DLD1 (cell line): ENCODE results near the gene CLPTM1.
"Not testable (repeated sequence)": the region's sequence is repeated elsewhere in the genome, so short reads cannot be mapped to it uniquely, and the experiment has no call there.

Experiments used
- in situ Hi-C: cut with HindIII; loops from 2 replicates; pipeline ENCODE4 v1.10.0; 2017; ENCODE audit warnings: low sequenced_read_pairs

Gene CLPTM1

DNA sequence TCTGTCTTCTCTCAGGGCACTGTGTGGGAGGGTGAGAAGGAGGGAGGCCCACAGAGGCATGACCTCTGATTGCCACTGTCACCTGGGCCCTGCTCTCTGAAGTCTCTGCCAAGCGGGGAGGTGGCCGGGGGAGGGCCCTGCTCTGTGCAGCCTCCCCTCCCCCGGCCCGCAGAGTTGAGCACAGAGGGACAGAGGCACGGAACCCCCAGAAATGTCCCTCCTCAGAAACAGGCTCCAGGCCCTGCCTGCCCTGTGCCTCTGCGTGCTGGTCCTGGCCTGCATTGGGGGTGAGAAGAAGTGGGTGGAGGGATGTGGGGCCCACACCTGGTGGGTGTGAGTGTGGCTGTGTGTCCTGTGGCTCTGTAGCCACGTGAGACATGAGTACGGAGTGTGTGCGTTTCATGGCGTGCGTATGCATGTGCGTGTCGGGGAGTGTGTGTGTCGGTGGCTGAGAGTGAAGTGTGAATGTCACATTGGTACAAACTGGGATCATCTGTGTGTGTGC is 13.1 kb upstream of the CLPTM1 start, which contains the start of gene APOC4:
Gene APOC4, plus strand, starts transcription at position 171 of the 505 bp plus-strand sequence. Its CDS starts 41 bp downstream, at position 212.
- in situ Hi-C loops: no loop called here

GRCh38 chr19:44943801-44944249 is 11.4 kb upstream of the CLPTM1 start:
- in situ Hi-C loops: no loop called here

DNA sequence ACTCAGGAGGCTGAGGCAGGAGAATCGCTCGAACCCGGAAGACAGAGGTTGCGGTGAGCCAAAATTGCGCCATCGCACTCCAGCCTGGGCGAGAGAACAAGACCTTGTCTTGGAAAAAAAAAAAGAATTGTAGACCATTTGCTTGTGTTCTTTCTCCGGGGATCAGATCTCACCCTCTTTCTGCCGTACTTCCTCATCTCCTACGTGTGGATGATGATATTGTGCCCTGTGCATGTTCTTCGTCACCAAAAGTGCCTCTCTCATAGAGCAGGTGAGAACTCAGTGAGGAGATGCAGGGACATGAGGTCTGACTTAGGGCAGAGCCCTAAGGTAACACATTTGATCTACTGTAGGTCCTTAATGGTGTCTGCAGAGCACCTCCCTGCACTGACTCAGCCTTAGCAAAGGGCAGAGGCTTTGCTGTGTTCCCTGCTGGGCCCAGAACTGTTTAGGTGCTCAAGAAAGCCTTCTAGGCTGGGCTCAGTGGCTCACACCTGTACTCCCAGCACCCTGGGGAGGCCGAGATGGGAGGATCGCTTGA is 8.1 kb upstream of the CLPTM1 start:
- in situ Hi-C loops: no loop called here

GRCh38 chr19:44948237-44948636 is 6.9 kb upstream of the CLPTM1 start:
- in situ Hi-C loops: no loop called here

DNA sequence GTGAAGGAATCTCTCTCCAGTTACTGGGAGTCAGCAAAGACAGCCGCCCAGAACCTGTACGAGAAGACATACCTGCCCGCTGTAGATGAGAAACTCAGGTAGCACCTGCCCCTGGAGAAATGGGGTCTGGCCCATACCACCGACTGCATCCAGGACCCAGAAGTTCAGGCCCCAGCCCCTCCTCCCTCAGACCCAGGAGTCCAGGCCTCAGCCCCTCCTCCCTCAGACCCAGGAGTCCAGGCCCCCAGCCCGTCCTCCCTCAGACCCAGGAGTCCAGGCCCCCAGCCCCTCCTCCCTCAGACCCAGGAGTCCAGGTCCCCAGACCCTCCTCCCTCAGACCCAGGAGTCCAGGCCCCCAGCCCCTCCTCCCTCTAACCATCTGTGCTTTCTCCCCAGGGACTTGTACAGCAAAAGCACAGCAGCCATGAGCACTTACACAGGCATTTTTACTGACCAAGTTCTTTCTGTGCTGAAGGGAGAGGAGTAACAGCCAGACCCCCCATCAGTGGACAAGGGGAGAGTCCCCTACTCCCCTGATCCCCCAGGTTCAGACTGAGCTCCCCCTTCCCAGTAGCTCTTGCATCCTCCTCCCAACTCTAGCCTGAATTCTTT is 6.3 kb upstream of the CLPTM1 start:
- in situ Hi-C loops: no loop called here

GRCh38 chr19:44949550-44949949 is 5.6 kb upstream of the CLPTM1 start:
- in situ Hi-C loops: no loop called here

- in situ Hi-C loops: no loop called here
These were observed 3.7 kb upstream of the CLPTM1 start for GRCh38 chr19:44951179-44952159.

DNA sequence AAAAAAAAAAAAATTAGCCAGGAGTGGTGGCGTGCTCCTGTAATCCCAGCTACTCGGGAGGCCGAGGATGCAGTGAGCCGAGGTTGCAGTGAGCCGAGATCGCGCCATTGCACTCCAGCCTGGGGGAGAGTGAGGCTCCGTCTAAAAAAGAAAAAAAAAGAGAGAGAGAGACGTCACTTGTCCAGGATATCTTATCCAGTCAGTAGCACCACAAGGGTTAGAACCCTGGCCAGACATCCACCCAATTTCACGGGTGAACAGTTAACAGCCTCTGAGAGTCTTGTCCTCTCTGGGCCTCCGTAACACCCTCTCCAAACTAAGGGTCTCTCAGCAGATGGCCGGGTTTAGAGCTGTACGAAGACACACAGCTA is 917 bp upstream of the CLPTM1 start:
- in situ Hi-C loops: no loop called here

- in situ Hi-C loops: no loop called here
These were observed 592 bp downstream of the CLPTM1 start for GRCh38 chr19:44955505-44956439.

- in situ Hi-C loops: no loop called here
These were observed 2.3 kb downstream of the CLPTM1 start for GRCh38 chr19:44957526-44957925.

DNA sequence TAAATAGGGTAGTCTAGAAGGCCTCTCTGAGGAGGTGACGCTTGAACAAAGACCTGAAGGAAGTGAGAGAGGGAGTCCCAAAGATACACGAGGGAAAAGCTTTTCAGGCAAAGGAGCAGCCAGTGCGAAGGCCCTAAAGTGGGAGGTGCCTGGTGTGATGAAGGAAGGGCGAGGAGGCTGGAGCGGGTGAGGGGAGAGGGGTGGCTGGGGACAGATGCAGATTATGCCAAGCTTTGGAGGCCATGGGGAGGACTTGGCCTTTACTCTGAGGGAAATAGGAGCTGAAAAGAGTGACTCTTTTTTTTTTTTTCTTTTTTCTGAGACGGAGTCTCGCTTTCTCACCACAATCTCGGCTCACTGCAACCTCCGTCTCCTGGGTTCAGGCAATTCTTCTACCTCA is 2.9 kb downstream of the CLPTM1 start:
- in situ Hi-C loops: no loop called here

GRCh38 chr19:44959691-44960090 is 4.5 kb downstream of the CLPTM1 start:
- in situ Hi-C loops: no loop called here

DNA sequence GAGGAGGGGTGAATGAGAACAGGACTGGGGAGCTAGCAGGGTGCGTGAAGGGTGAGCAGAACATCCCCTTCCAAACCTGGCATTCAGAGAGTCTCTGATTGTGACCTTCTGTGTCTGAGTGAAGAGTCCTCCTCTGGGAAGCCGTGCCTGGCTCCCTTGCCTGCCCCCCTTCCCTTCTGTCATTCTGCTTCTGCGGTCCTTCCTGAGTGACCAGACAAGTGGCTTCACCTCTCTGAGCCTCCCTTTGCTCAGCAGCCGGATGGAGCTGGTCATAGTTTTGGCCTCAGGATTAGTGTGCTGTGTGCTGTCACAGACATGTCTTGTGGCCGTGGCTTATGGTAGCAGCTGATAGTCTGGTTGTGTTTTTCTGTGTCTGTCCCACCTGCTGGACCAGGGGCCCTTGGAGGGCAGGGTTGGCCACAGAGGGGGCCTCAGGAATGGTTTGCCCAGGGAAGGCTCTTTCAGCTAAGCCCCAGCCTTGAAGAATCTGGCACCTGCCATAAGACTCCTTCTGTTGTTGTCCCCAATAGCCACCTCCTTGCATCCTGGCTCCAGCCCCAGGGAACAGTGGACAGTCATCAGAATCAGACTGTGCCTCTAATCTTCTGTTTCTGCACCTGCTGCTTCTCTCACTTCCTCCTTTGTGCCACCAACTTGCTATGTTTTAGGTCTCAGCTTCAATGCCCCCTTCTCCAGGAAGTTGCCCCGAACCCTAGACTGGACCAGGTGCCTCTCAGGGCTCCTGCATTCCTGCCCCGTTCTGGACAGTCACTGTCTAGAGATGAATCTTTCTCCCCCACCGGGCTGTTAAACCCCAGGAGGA is 5.9 kb downstream of the CLPTM1 start:
- in situ Hi-C loops: no loop called here

GRCh38 chr19:44961821-44962220 is 6.6 kb downstream of the CLPTM1 start:
- in situ Hi-C loops: no loop called here

- in situ Hi-C loops: no loop called here
These were observed 12.9 kb downstream of the CLPTM1 start for GRCh38 chr19:44968118-44968517.

DNA sequence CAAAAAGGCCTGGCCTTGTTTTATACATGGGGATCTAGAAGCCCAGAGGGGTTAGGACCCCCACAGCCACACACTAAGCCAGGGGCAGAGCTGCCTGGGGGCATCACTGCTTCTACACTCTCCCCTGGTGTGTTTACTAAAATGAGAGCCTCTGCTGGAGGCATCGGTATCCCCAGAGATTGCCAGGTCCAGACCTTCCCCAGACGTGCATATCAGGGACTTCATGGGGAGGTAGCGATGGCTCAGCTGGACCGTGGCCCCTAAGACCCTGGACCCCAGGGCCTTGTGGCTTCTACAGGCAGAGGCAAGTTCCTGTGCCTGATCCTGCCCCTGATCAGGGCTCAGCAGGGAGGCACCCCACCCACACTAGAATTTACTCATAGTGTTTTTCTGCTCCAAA is 13.5 kb downstream of the CLPTM1 start:
- in situ Hi-C loops: no loop called here

GRCh38 chr19:44969437-44969836 is 14.3 kb downstream of the CLPTM1 start:
- in situ Hi-C loops: no loop called here

DNA sequence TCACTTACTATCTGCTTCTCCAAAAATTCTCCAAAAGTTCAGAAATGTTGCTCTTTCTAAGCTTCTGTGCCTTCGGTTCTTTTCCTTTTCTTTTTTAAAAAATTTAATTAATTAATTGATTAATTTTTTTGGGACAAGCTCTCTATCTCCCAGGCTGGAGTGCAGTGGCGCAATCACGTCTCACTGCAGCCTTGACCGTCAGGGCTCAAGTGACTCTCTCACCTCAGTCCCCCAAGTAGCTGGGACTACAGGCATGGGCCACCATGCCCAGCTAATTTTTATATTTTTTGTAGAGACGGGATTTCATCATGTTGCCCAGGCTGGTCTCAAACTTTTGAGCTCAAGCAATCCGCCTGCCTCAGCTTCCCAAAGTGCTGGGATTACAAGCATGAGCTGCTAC is 16.3 kb downstream of the CLPTM1 start:
- in situ Hi-C loops: not testable (repeated sequence)

DNA sequence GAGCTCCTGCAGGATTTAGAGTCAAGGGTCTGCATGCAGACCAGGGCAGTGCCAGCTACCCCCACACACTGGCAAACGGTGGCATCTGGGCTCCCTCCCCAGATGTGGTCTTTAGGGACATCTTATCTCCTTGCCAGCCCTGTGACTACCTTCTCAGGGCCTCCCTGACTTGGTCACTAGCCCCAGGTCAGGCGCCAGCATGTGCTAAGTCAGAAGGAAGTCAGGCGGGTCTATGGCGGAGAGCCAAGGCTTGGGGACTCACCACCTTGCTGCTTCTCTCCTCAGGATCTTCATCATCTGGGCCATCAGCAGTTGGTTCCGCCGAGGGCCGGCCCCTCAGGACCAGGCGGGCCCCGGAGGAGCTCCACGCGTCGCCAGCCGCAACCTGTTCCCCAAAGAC is 17.6 kb downstream of the CLPTM1 start:
- in situ Hi-C loops: no loop called here
